Upper lobe of left lung (tissue), 6 donors: ENCODE results near the gene ZNF385D. TPM values are rescaled to one million over a fixed set of nuclear protein-coding genes. Genes with fewer than 3 reads are reported as not detected.

Source experiments
- ATAC-seq, 2 donors: fragments of 200-7000 bp; cut with Tn5 transposase; one replicate each; pipeline ENCODE4 v1.9.1; 2022; ENCODE audit warnings: mild to moderate bottlenecking in 2 of 2, moderate library complexity in 2 of 2; ENCODE audit not compliant: low FRiP score in 2 of 2
- DNase-seq, 2 donors: peaks; one replicate each; pipeline ENCODE4 v3.0.0-alpha.2; 2019 to 2020
- H3K27ac ChIP-seq, 4 donors: fragments of 200-600 bp; sonication (generic); one replicate each; pipeline ENCODE4 v1.5.1; 2016 to 2019
- H3K27me3 ChIP-seq, 4 donors: fragments of 200-600 bp; sonication (generic); one replicate each; pipeline ENCODE4 v1.5.1; 2017 to 2019
- H3K36me3 ChIP-seq, 4 donors: fragments of 200-600 bp; sonication (generic); one replicate each; pipeline ENCODE4 v1.5.1; 2016 to 2019
- H3K4me1 ChIP-seq, 4 donors: fragments of 200-600 bp; sonication (generic); one replicate each; pipeline ENCODE4 v1.5.1; 2018 to 2019
- H3K4me3 ChIP-seq, 4 donors: fragments of 200-600 bp; sonication (generic); one replicate each; pipeline ENCODE4 v1.5.1; 2017 to 2019; ENCODE audit warnings: mild to moderate bottlenecking in 2 of 4, moderate library complexity in 1 of 4
- H3K9me3 ChIP-seq, 4 donors: fragments of 200-600 bp; sonication (generic); one replicate each; pipeline ENCODE4 v1.5.1; 2018 to 2019
- CTCF ChIP-seq, 6 experiments: fragments of 450-650 bp in 4 of 6; fragments of 200-600 bp in 2 of 6; sonication (generic) in 2 of 6; IDR thresholded peaks; one replicate each; pipeline ENCODE4 v1.5.1; 2016 to 2019; ENCODE audit warnings: antibody characterized with exemption in 6 of 6
- EP300 ChIP-seq, 4 donors: sonication (generic); formaldehyde crosslinking; IDR thresholded peaks; one replicate each; pipeline ENCODE4 v1.5.1; 2017; ENCODE audit warnings: antibody characterized with exemption in 4 of 4, control low read depth in 2 of 4
- POLR2A ChIP-seq, 4 donors: fragments of 450-650 bp; IDR thresholded peaks; one replicate each; pipeline ENCODE4 v1.5.1; 2016 to 2017; ENCODE audit warnings: antibody characterized with exemption in 4 of 4, mild to moderate bottlenecking in 2 of 4
- POLR2AphosphoS5 ChIP-seq, 2 donors: sonication (generic); formaldehyde crosslinking; IDR thresholded peaks; one replicate each; pipeline ENCODE4 v1.5.1; 2017; ENCODE audit warnings: antibody characterized with exemption in 2 of 2
- WGBS, 2 donors: methylation state at CpG; one replicate each; pipeline ENCODE4 v1.1.5; 2017 to 2018; 5-methylcytosine and 5-hydroxymethylcytosine counted together
- total RNA-seq, 6 donors: library from RNA; depleted of rRNA in 4 of 6; stranded (reverse); fragments of >200 nt in 4 of 6; gene quantifications; one replicate each; pipeline versions ENCODE4 v1.1.0 to v1.2.1, GENCODE V29; 2016 to 2021
- donor health status: DM: no; HTN: no; CAD: no; lungs with moderate emphysema.
- donor health status: DM: no; HTN: yes; CAD: no; lungs with severe emphysema.

Gene ZNF385D
- total RNA-seq, 6 donors from 2014 or later, result 0.20 to 9.2 (median 0.76) TPM; not detected in 1

- H3K36me3 ChIP-seq, result no peaks in the 10 kb centered on the region
- ATAC-seq, result no peak
- DNase-seq, result no peak
- TF ChIP-seq EP300 (IDR thresholded peaks at IDR 0.05), result no peak
- no peak for TF ChIP-seq POLR2A (IDR thresholded peaks at IDR 0.05)
- TF ChIP-seq CTCF (IDR thresholded peaks at IDR 0.05), result no peak
- TF ChIP-seq POLR2AphosphoS5 (IDR thresholded peaks at IDR 0.05), result no peak
- no peaks in the 10 kb centered on the region for H3K4me1 ChIP-seq
- no peak overlapping the region for H3K27ac ChIP-seq
- H3K9me3 ChIP-seq, result no peaks in the 10 kb centered on the region
- H3K4me3 ChIP-seq, result no peak overlapping the region
- H3K27me3 ChIP-seq, result no peaks in the 10 kb centered on the region
- 83 to 87% methylated on average over 2 of the region's 2 CpGs for WGBS, 2 donors
These were observed 200.0 kb downstream of the ZNF385D start for GRCh38 chr3:21551019-21551418.

- no peak for DNase-seq
- Histone ChIP-seq H3K27ac (no peak overlapping the region), H3K4me3 (no peak overlapping the region), H3K4me1 (no peaks in the 10 kb centered on the region), H3K9me3 (no peaks in the 10 kb centered on the region), H3K36me3 (no peaks in the 10 kb centered on the region), H3K27me3 (no peaks in the 10 kb centered on the region)
- ATAC-seq, result no peak
- TF ChIP-seq POLR2A (IDR thresholded peaks at IDR 0.05), result no peak
- no peak for TF ChIP-seq EP300 (IDR thresholded peaks at IDR 0.05)
- TF ChIP-seq CTCF (IDR thresholded peaks at IDR 0.05), result no peak
- no peak for TF ChIP-seq POLR2AphosphoS5 (IDR thresholded peaks at IDR 0.05)
- 52 to 62% methylated on average over 4 of the region's 4 CpGs for WGBS, 2 donors
These were observed 206.9 kb downstream of the ZNF385D start for GRCh38 chr3:21544076-21544462.

GRCh38 chr3:21543380-21544075 lies 207.5 kb downstream of the ZNF385D start:
- H3K36me3 ChIP-seq, result no peaks in the 10 kb centered on the region
- no peaks in the 10 kb centered on the region for H3K27me3 ChIP-seq
- no peak overlapping the region for H3K27ac ChIP-seq
- ATAC-seq (no peak), DNase-seq (peak in 1 of 2 donors; percentile 37)
- WGBS, 2 donors, result 82 to 84% methylated on average over 15 of the region's 15 CpGs
- TF ChIP-seq POLR2AphosphoS5 (IDR thresholded peaks at IDR 0.05), result no peak
- TF ChIP-seq EP300 (IDR thresholded peaks at IDR 0.05), result no peak
- TF ChIP-seq POLR2A (IDR thresholded peaks at IDR 0.05), result no peak
- TF ChIP-seq CTCF (IDR thresholded peaks at IDR 0.05), result no peak
- H3K4me1 ChIP-seq, result no peaks in the 10 kb centered on the region
- H3K4me3 ChIP-seq, result no peak overlapping the region
- H3K9me3 ChIP-seq, result no peaks in the 10 kb centered on the region

- Histone ChIP-seq H3K4me3 (no peak overlapping the region), H3K27ac (no peak overlapping the region), H3K36me3 (no peaks in the 10 kb centered on the region), H3K27me3 (no peaks in the 10 kb centered on the region), H3K9me3 (no peaks in the 10 kb centered on the region), H3K4me1 (no peaks in the 10 kb centered on the region)
- TF ChIP-seq CTCF (IDR thresholded peaks at IDR 0.05) (no peak), EP300 (IDR thresholded peaks at IDR 0.05) (no peak), POLR2A (IDR thresholded peaks at IDR 0.05) (no peak)
- 81 to 90% methylated on average over 29 of the region's 29 CpGs for WGBS, 2 donors
- no peak for DNase-seq
- no peak for ATAC-seq
These were observed 208.2 kb downstream of the ZNF385D start for GRCh38 chr3:21542656-21543379.
